HEK293T (cell line): ENCODE results near the gene JMJD4.

Source experiments
- CTCF ChIA-PET: fragments of 350-600 bp; formaldehyde crosslinking; extraction: SDS; loops from one replicate; lab custom pipeline; 2021; ENCODE audit warnings: antibody characterized with exemption, inconsistent platforms; lab: Yijun Ruan, JAX
- POLR2A ChIA-PET: fragments of 350-600 bp; formaldehyde crosslinking; extraction: SDS; loops from one replicate; lab custom pipeline; 2020; ENCODE audit warnings: antibody characterized with exemption, inconsistent platforms; lab: Yijun Ruan, JAX
- DNase-seq: peaks from one replicate; pipeline ENCODE4 v3.0.0; 2012; ENCODE audit warnings: mixed read lengths; ENCODE audit errors: extremely low spot score
- ARNT ChIP-seq: fragments of 450-650 bp; IDR thresholded peaks from 2 replicates; pipeline ENCODE4 v1.6.1; 2017; ENCODE audit warnings: mild to moderate bottlenecking
- BHLHE40 ChIP-seq: fragments of 450-650 bp; IDR thresholded peaks from 2 replicates; pipeline ENCODE4 v1.6.1; 2016; ENCODE audit warnings: mild to moderate bottlenecking, moderate library complexity, borderline replicate concordance
- CTBP1 ChIP-seq: fragments of 450-650 bp; IDR thresholded peaks from 2 replicates; pipeline ENCODE4 v1.6.1; 2016; ENCODE audit warnings: borderline replicate concordance
- ELF4 ChIP-seq: fragments of 450-650 bp; IDR thresholded peaks from 2 replicates; pipeline ENCODE4 v1.6.1; 2017; ENCODE audit warnings: antibody characterized with exemption
- FOXA1 ChIP-seq: fragments of 450-650 bp; IDR thresholded peaks from 2 replicates; pipeline ENCODE4 v1.6.1; 2016; ENCODE audit warnings: mild to moderate bottlenecking
- FOXK2 ChIP-seq: fragments of 450-650 bp; IDR thresholded peaks from 2 replicates; pipeline ENCODE4 v1.6.1; 2016; ENCODE audit warnings: mild to moderate bottlenecking
- FOXM1 ChIP-seq: fragments of 450-650 bp; IDR thresholded peaks from 2 replicates; pipeline ENCODE4 v1.6.1; 2017; ENCODE audit warnings: mild to moderate bottlenecking, borderline replicate concordance
- HDGF ChIP-seq: fragments of 450-650 bp; IDR thresholded peaks from 2 replicates; pipeline ENCODE4 v1.6.1; 2017; ENCODE audit warnings: antibody characterized with exemption, borderline replicate concordance
- L3MBTL2 ChIP-seq: fragments of 450-650 bp; conservative IDR thresholded peaks from 2 replicates; pipeline ENCODE4 v1.6.1; 2016; ENCODE audit warnings: mild to moderate bottlenecking
- LEF1 ChIP-seq: fragments of 450-650 bp; IDR thresholded peaks from 2 replicates; pipeline ENCODE4 v1.6.1; 2017; ENCODE audit warnings: mild to moderate bottlenecking, borderline replicate concordance
- NFRKB ChIP-seq: fragments of 450-650 bp; IDR thresholded peaks from 2 replicates; pipeline ENCODE4 v1.6.1; 2016; ENCODE audit warnings: mild to moderate bottlenecking, moderate library complexity
- PKNOX1 ChIP-seq: fragments of 450-650 bp; IDR thresholded peaks from 2 replicates; pipeline ENCODE4 v1.6.1; 2016
- SP1 ChIP-seq: fragments of 450-650 bp; IDR thresholded peaks from 2 replicates; pipeline ENCODE4 v1.6.1; 2017
- SUZ12 ChIP-seq: fragments of 450-650 bp; IDR thresholded peaks from 2 replicates; pipeline ENCODE4 v1.6.1; 2016; ENCODE audit warnings: mild to moderate bottlenecking
- TARDBP ChIP-seq: fragments of 450-650 bp; IDR thresholded peaks from 2 replicates; pipeline ENCODE4 v1.6.1; 2016
- ZNF384 ChIP-seq: fragments of 450-650 bp; IDR thresholded peaks from 2 replicates; pipeline ENCODE4 v1.6.1; 2016

The JMJD4 gene

DNA sequence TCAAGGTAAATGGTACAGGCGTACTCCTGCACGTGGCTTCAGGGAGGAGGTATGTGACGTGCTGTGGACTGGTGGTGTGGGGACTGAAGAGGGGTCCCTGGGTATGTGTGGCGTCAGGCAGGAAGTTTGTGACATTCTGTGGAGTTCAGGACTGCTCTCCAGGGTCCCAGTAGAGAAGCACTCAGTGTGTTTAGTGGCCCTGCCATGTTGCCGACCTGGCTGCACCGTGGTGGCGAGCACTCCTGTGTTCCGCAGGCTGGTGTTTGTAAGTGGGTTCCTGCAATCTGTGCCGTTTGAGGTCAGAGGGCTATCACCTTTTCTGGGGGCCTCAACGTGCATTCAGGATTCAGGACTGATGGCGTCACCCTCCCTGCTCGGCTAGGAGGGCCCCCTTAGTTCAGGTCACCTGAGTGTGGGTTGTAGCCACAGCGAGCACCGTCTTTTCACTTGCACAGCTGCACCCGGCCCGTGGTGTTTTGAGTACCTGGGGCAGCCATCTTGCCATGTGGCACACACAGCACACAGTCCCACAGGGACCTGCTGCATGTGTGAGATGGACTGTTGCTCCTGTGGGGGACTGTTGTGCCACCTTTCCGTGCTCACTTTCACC, 26.6 kb upstream of the JMJD4 start:
- TF ChIP-seq LEF1: no peak
- TF ChIP-seq HDGF: no peak; the same call in 1 of the 2 replicates

DNA sequence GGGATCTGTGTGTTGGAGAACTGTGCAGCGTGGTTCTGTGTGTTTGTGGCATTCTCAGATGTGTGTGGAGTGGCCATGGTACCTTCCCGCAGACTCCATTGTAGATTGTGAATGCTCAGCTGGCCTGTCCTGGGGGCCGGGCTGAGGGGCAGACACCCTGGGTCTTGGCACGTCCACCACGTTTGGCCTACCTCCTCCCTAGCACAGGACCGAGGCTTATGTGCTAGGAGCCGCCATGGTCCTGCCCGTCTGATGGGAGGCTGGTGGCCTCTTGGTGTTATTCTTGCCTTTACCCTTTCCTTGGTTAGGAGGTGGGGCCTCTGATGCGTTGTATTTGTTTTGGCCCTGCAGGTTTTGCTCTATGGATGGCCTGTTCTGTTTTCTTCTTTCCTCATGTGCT, 25.3 kb upstream of the JMJD4 start:
- POLR2A ChIA-PET: no interaction called here
- TF ChIP-seq PKNOX1 (no peak), FOXM1 (no peak), HDGF (no peak), BHLHE40 (no peak), TARDBP (no peak), L3MBTL2 (no peak), LEF1 (no peak), SUZ12 (no peak), CTBP1 (no peak), FOXK2 (no peak), SP1 (no peak), ARNT (no peak), FOXA1 (no peak), NFRKB (no peak), ELF4 (no peak), ZNF384 (no peak)
- CTCF ChIA-PET: no interaction called here
- no peak for DNase-seq

More for the DNA sequence above, 26.6 kb upstream of the JMJD4 start:
- ChIA-PET CTCF (interaction anchor here (0.6 to 1.0 kb wide), 5 partner anchors 12 to 235 kb away, joined by 3 to 5 read pairs (median 3); no protein-coding TSS in a partner anchor), POLR2A (no interaction called here)
- no peak for DNase-seq

DNA sequence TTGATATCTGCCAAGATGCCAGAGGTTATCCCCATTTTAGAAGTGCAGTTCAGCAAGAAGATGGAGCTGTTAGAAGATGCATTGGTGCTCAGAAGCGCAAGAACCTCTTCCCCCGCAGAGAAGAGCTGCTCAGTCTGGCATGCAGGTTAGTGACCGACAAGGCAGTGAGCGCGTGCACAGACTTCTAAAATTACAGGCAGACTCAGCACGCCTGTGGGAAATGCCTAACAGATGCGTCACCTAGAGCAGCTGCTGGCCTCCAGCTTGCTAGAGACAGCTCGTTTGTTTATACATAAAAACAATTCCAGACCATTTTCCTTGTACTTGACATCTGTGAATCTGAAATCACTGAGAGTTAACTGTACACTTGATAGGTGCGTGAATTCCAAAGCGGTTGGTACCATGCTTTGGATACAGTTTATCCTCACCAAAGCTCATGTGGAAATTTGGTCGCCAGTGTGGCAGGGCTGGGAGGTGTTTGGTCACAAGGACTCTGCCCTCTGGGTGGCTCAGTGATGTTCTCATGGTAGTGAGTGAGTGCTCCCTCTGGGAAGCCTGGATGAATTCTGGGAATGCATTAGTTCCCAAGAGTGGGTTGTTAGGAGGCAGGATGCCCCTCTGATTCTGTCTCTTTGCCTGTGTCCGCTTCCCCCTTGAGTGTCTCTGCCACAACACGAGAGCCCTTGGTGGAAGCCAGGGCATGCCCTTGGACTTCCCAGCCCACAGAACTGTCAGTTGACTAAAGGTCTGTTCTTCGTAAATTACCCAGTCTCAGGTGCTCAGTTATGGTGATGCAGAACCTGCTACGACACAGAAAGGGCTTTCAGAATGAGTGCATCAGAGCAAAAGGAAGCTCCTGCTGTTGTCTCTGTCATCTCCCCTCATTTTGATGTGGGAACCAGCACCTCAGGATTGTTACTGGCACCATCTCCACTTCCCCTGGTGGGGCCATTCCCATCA, 24.5 kb upstream of the JMJD4 start:
- TF ChIP-seq SUZ12: no peak
- TF ChIP-seq HDGF: no peak
- no peak for TF ChIP-seq NFRKB
- TF ChIP-seq FOXA1: no peak
- TF ChIP-seq ARNT: no peak
- TF ChIP-seq FOXK2: no peak
- no peak for TF ChIP-seq ZNF384
- no peak for TF ChIP-seq SP1
- TF ChIP-seq PKNOX1: no peak
- TF ChIP-seq BHLHE40: no peak
- TF ChIP-seq LEF1: no peak
- no peak for TF ChIP-seq CTBP1
- no peak for TF ChIP-seq FOXM1
- TF ChIP-seq ELF4: no peak
- no peak for TF ChIP-seq TARDBP
- no peak for TF ChIP-seq L3MBTL2
- POLR2A ChIA-PET: interaction anchor here (1.3 kb wide), 1 partner anchor 24 kb away, joined by 5 read pairs; the partner anchor contains the start of genes JMJD4 and SNAP47
- CTCF ChIA-PET: no interaction called here
- DNase-seq: no peak

- DNase-seq: no peak
- POLR2A ChIA-PET: interaction anchor here (1.0 kb wide), 1 partner anchor 23 kb away, joined by 6 read pairs; the partner anchor contains the start of genes JMJD4 and SNAP47
- CTCF ChIA-PET: interaction anchor here (0.7 to 1.6 kb wide), 2 partner anchors 195 to 198 kb away, joined by 3 to 6 read pairs; no protein-coding TSS in a partner anchor
- TF ChIP-seq ARNT (no peak), PKNOX1 (no peak), FOXA1 (no peak), CTBP1 (no peak), ZNF384 (no peak), FOXM1 (no peak), ELF4 (no peak), L3MBTL2 (no peak), SP1 (no peak), TARDBP (no peak), NFRKB (no peak), FOXK2 (no peak), SUZ12 (no peak), LEF1 (no peak), BHLHE40 (no peak), HDGF (no peak)
Measured at GRCh38 chr1:227758366-227758765, 23.3 kb upstream of the JMJD4 start.

GRCh38 chr1:227757781-227758180, 22.7 kb upstream of the JMJD4 start:
- TF ChIP-seq ELF4: no peak
- no peak for TF ChIP-seq ARNT
- no peak for TF ChIP-seq FOXM1
- POLR2A ChIA-PET: interaction anchor here (1.0 kb wide), 1 partner anchor 23 kb away, joined by 6 read pairs; the partner anchor contains the start of genes JMJD4 and SNAP47
- CTCF ChIA-PET: interaction anchor here (0.7 to 1.6 kb wide), 2 partner anchors 196 to 199 kb away, joined by 3 to 6 read pairs; no protein-coding TSS in a partner anchor

More at GRCh38 chr1:227757781-227758180, 22.7 kb upstream of the JMJD4 start:
- DNase-seq: no peak
